Measurements from ENCODE around the gene MYLK.

DNA sequence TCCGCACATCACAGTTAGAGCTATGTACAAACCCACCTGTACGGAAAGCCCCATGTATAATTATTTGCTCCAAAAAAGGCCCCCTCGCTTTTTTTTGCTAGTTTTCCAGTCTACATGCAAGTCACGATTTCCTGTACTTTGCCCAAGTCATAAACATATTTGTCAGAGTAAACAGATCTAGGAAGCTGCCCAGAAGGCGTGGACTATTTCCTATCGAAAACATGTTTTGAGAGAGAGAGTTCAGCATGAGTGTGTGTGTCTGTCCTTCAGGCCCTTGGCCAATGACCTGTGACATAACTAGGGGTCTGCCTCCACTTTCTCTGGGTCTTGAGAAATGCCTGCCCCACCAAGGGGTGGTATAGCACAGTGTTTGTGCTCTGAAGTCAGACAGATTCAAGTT is 226.6 kb downstream of the MYLK start:
- TF ChIP-seq, protein P1, sequence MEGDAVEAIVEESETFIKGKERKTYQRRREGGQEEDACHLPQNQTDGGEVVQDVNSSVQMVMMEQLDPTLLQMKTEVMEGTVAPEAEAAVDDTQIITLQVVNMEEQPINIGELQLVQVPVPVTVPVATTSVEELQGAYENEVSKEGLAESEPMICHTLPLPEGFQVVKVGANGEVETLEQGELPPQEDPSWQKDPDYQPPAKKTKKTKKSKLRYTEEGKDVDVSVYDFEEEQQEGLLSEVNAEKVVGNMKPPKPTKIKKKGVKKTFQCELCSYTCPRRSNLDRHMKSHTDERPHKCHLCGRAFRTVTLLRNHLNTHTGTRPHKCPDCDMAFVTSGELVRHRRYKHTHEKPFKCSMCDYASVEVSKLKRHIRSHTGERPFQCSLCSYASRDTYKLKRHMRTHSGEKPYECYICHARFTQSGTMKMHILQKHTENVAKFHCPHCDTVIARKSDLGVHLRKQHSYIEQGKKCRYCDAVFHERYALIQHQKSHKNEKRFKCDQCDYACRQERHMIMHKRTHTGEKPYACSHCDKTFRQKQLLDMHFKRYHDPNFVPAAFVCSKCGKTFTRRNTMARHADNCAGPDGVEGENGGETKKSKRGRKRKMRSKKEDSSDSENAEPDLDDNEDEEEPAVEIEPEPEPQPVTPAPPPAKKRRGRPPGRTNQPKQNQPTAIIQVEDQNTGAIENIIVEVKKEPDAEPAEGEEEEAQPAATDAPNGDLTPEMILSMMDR (conservative IDR thresholded peaks at IDR 0.05; ENCODE audit: low read length) = no peak
- TF ChIP-seq EZH2phosphoT487 (IDR thresholded peaks at IDR 0.05; ENCODE audit: borderline replicate concordance) = no peak

Data from Loucy (cell line).